Endothelial cell of umbilical vein (primary cell): Measurements from ENCODE around the gene TMEM106C. TPM values are rescaled to one million over a fixed set of nuclear protein-coding genes. Genes with fewer than 3 reads are reported as not detected.

Source experiments
- BruUV-seq: library from RNA; stranded (reverse); fragments of 400-500 nt; replicated peaks from 2 replicates; lab custom pipeline; 2021; lab: Mats Ljungman, UMichigan
- CTCF ChIA-PET: fragments of 300-600, 350-600 bp; sonication (Branson Sonifier 250); formaldehyde crosslinking; loops from one replicate; lab custom pipeline; 2021; ENCODE audit warnings: antibody characterized with exemption, inconsistent platforms; lab: Charles Lee
- POLR2A ChIA-PET: fragments of 300-600, 350-600 bp; sonication (Branson Sonifier 250); formaldehyde crosslinking; loops from one replicate; lab custom pipeline; 2021; ENCODE audit warnings: antibody characterized with exemption, inconsistent platforms; lab: Charles Lee
- DNase-seq: peaks from one replicate; pipeline ENCODE4 v3.0.0-alpha.2; 2011; ENCODE audit warnings: low read depth, low spot score
- FAIRE-seq: peaks from 2 replicates; lab custom pipeline; 2011; peaks lifted over from hg19 to GRCh38; lab: Jason Lieb, UNC
- H2AFZ ChIP-seq: 2 replicates; pipeline ENCODE4 v1.6.0; 2012; ENCODE audit warnings: low read depth, low read length, control low read depth, inconsistent platforms
- H3K27ac ChIP-seq: 2 replicates; pipeline ENCODE4 v1.5.1; 2011; ENCODE audit warnings: low read depth, mild to moderate bottlenecking, control low read depth, low read length, moderate library complexity; ENCODE audit not compliant: insufficient read depth
- H3K27me3 ChIP-seq, 2 experiments: 2 replicates each; pipeline versions ENCODE4 v1.6.0 to v1.6.1; 2011; ENCODE audit warnings: low read length in 2 of 2, mixed read lengths in 1 of 2; ENCODE audit not compliant: control insufficient read depth in 2 of 2, insufficient read depth in 2 of 2
- H3K36me3 ChIP-seq, 2 experiments: 2 replicates in 1 of 2; 3 replicates in 1 of 2; pipeline ENCODE4 v1.5.1; 2011; ENCODE audit warnings: low read length in 2 of 2, mild to moderate bottlenecking in 1 of 2, moderate library complexity in 1 of 2; ENCODE audit not compliant: control insufficient read depth in 2 of 2, insufficient read depth in 2 of 2; ENCODE audit errors: extremely low read depth in 1 of 2
- H3K4me1 ChIP-seq: 3 replicates; pipeline ENCODE4 v1.5.1; 2011; ENCODE audit warnings: mild to moderate bottlenecking, low read length; ENCODE audit not compliant: control insufficient read depth, insufficient read depth; ENCODE audit errors: extremely low read depth
- H3K4me2 ChIP-seq: 2 replicates; pipeline ENCODE4 v1.6.1; 2011; ENCODE audit warnings: low read length, control low read depth, mixed read lengths; ENCODE audit not compliant: insufficient read depth
- H3K4me3 ChIP-seq, 3 experiments: fragments of 200-600 bp in 1 of 3; sonication (generic), shearing (Covaris generic) in 1 of 3; replicated peaks in 1 of 3; 2 replicates each; pipeline ENCODE4 v1.5.1; 2011 to 2016; ENCODE audit warnings: control low read depth in 3 of 3, low read length in 3 of 3, mild to moderate bottlenecking in 2 of 3, inconsistent platforms in 1 of 3, low read depth in 1 of 3, moderate library complexity in 1 of 3; ENCODE audit not compliant: insufficient read depth in 1 of 3
- H3K79me2 ChIP-seq: 2 replicates; pipeline ENCODE4 v1.6.0; 2012; ENCODE audit warnings: low read length, inconsistent platforms; ENCODE audit not compliant: control insufficient read depth, insufficient read depth
- H3K9ac ChIP-seq: replicated peaks from 2 replicates; pipeline ENCODE3; 2011; ENCODE audit warnings: low read length, control low read depth; ENCODE audit not compliant: insufficient read depth; ENCODE audit errors: extremely low read depth
- H3K9me1 ChIP-seq: replicated peaks from 3 replicates; pipeline ENCODE4 v1.6.0; 2011; ENCODE audit warnings: mild to moderate bottlenecking, low read length; ENCODE audit not compliant: control insufficient read depth, insufficient read depth; ENCODE audit errors: extremely low read depth
- H3K9me3 ChIP-seq: replicated peaks from 2 replicates; pipeline ENCODE4 v1.5.1; 2012; ENCODE audit warnings: low read length, inconsistent platforms; ENCODE audit not compliant: control insufficient read depth, insufficient read depth
- H4K20me1 ChIP-seq: replicated peaks from 2 replicates; pipeline ENCODE3; 2011; ENCODE audit warnings: mild to moderate bottlenecking, low read length; ENCODE audit not compliant: control insufficient read depth, insufficient read depth; ENCODE audit errors: extremely low read depth
- EZH2 ChIP-seq: IDR thresholded peaks from 2 replicates; pipeline ENCODE4 v1.6.1; 2012; ENCODE audit warnings: borderline replicate concordance, low read depth, mild to moderate bottlenecking, moderate library complexity, low read length, inconsistent platforms; ENCODE audit not compliant: severe bottlenecking
- FOS ChIP-seq: IDR thresholded peaks from 2 replicates; pipeline ENCODE4 v1.6.1; 2011; ENCODE audit warnings: mild to moderate bottlenecking, low read length, moderate library complexity, borderline replicate concordance; ENCODE audit not compliant: insufficient read depth
- GATA2 ChIP-seq: IDR thresholded peaks from 2 replicates; pipeline ENCODE4 v1.7.0; 2011; ENCODE audit warnings: low read depth, mild to moderate bottlenecking, moderate library complexity, mixed read lengths, low read length; ENCODE audit not compliant: insufficient read length, insufficient read depth
- JUN ChIP-seq: IDR thresholded peaks from 2 replicates; pipeline ENCODE4 v1.6.1; 2011; ENCODE audit warnings: borderline replicate concordance, low read depth; ENCODE audit not compliant: insufficient read length, insufficient read depth
- MYC ChIP-seq: IDR thresholded peaks from one replicate; pipeline ENCODE4 v1.6.1; 2011; ENCODE audit warnings: mild to moderate bottlenecking, low read depth, low read length
- POLR2A ChIP-seq: IDR thresholded peaks from 2 replicates; pipeline ENCODE4 v1.6.1; 2012; ENCODE audit warnings: low read depth, mild to moderate bottlenecking, control low read depth, low read length
- POLR2AphosphoS5 ChIP-seq: IDR thresholded peaks from 2 replicates; pipeline ENCODE4 v1.6.1; 2012; ENCODE audit warnings: low read depth, mild to moderate bottlenecking, control low read depth, low read length, moderate library complexity; ENCODE audit not compliant: insufficient read depth
- dilution Hi-C: fragments of 300-500 bp; cut with MboI; formaldehyde crosslinking; loops from one replicate; pipeline ENCODE4 v1.15.0; 2019; ENCODE audit warnings: low sequenced_read_pairs; ENCODE audit not compliant: extremely low pct_ligation_motif_present
- intact Hi-C: fragments of 100-400 bp; cut with micrococcal nuclease; formaldehyde crosslinking; loops from one replicate; pipeline ENCODE4 v1.10.0; 2022
- polyA plus RNA-seq, 4 experiments: library from polyadenylated mRNA; depleted of rRNA in 3 of 4; stranded (reverse) in 3 of 4; unstranded in 1 of 4; fragments of >200 nt; gene quantifications; 2 replicates each; pipeline versions ENCODE4 v1.2.1 to v1.2.3, GENCODE V29; 2011 to 2012; ENCODE audit warnings: missing spikeins in 1 of 4
- total RNA-seq: library from RNA; stranded (reverse); gene quantifications from 2 replicates; pipeline ENCODE4 v1.2.3, GENCODE V29; 2021
- TF ChIP-seq, protein P1 (sequence below), 2 donors: IDR thresholded peaks; 1 replicate in 1 of 2; 2 replicates in 1 of 2; pipeline ENCODE4 v1.5.1; 2011; ENCODE audit warnings: low read length in 2 of 2, mild to moderate bottlenecking in 2 of 2, moderate library complexity in 2 of 2, control low read depth in 1 of 2, inconsistent platforms in 1 of 2, low read depth in 1 of 2; ENCODE audit not compliant: insufficient read depth in 1 of 2; ENCODE audit errors: extremely low read depth in 1 of 2
- TF ChIP-seq, protein P2 (sequence below): IDR thresholded peaks from 2 replicates; pipeline ENCODE4 v1.6.1; 2011; ENCODE audit not compliant: insufficient read depth, insufficient read length

Gene TMEM106C
- total and polyA plus RNA-seq, 2 donors (not counting 3 experiments of a cell fraction or from before 2014, with no cell fraction given): 84.4 to 148 TPM

DNA sequence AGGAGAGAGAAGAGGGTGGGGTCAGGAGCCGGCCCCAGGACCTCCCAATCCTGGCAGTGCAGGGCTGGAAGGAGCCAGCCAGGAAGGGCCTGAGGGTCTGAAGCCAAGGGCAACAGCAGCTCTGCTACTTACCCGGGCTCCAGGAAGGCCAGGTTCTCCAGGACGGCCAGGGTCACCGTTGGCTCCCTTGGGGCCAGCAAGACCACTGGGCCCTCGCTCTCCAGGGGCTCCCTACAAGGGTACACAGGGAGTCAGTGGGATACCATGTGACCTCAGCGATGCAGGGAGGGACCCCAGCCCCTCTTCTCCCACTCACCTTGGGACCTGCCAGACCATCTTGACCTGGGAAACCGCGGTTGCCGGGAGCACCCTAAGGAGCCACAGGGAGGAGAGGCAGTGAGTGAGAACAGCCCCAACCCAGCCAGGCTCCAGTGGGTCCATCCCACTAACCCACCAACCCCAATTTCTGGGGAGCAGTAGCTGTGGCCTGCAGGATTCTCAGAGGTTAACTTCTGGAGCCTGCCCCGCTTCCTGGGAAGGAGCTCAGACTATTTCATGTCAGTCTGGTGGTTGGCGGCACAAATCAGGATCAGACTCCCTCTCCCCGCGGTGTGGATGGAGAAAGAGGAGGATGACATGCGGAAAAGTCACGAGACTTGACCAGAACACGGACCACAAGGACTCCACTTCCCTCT, 22.3 kb downstream of the TMEM106C start:
- no peaks in the 10 kb centered on the region for H3K9me1 ChIP-seq
- H2AFZ ChIP-seq: no peak overlapping the region
- CTCF ChIA-PET: no interaction called here
- BruUV-seq: no TSS peak
- H4K20me1 ChIP-seq: no peaks in the 10 kb centered on the region
- no peak overlapping the region for H3K4me2 ChIP-seq
- no peaks in the 10 kb centered on the region for H3K79me2 ChIP-seq
- no peak overlapping the region for H3K4me3 ChIP-seq
- POLR2A ChIA-PET: no interaction called here
- no peaks in the 10 kb centered on the region for H3K9me3 ChIP-seq
- no peak overlapping the region for H3K27ac ChIP-seq
- intact Hi-C loops (no loop called here), dilution Hi-C loops (no loop called here)
- no peaks in the 10 kb centered on the region for H3K27me3 ChIP-seq
- no peaks in the 10 kb centered on the region for H3K36me3 ChIP-seq
- no peak overlapping the region for H3K9ac ChIP-seq
- DNase-seq (no peak), FAIRE-seq (no peak)
- TF ChIP-seq POLR2AphosphoS5: no peak
- no peak for TF ChIP-seq JUN
- TF ChIP-seq, protein P1, sequence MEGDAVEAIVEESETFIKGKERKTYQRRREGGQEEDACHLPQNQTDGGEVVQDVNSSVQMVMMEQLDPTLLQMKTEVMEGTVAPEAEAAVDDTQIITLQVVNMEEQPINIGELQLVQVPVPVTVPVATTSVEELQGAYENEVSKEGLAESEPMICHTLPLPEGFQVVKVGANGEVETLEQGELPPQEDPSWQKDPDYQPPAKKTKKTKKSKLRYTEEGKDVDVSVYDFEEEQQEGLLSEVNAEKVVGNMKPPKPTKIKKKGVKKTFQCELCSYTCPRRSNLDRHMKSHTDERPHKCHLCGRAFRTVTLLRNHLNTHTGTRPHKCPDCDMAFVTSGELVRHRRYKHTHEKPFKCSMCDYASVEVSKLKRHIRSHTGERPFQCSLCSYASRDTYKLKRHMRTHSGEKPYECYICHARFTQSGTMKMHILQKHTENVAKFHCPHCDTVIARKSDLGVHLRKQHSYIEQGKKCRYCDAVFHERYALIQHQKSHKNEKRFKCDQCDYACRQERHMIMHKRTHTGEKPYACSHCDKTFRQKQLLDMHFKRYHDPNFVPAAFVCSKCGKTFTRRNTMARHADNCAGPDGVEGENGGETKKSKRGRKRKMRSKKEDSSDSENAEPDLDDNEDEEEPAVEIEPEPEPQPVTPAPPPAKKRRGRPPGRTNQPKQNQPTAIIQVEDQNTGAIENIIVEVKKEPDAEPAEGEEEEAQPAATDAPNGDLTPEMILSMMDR (IDR thresholded peaks at IDR 0.05; ENCODE audit: extremely low read depth in 1 of 2, insufficient read depth in 1 of 2, low read depth in 1 of 2, low read length in 2 of 2): no peak
- TF ChIP-seq, protein P2, sequence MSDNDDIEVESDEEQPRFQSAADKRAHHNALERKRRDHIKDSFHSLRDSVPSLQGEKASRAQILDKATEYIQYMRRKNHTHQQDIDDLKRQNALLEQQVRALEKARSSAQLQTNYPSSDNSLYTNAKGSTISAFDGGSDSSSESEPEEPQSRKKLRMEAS: no peak
- no peak for TF ChIP-seq GATA2
- no peak for TF ChIP-seq FOS
- TF ChIP-seq MYC: no peak
- no peak for TF ChIP-seq EZH2
- no peak for TF ChIP-seq POLR2A
- no peaks in the 10 kb centered on the region for H3K4me1 ChIP-seq
